HEK293 (cell line): ENCODE data around the gene CYP27B1.
A peak's percentile ranks its signal among the peaks of the same experiment; 100 is the strongest.

Source experiments
- KLF1 ChIP-seq: fragments of 450-650 bp; formaldehyde crosslinking; IDR thresholded peaks from 2 replicates; pipeline ENCODE4 v1.5.1; 2016; ENCODE audit warnings: missing biosample characterization, missing genetic modification characterization
- PRDM1 ChIP-seq: fragments of 450-650 bp; formaldehyde crosslinking; IDR thresholded peaks from 2 replicates; pipeline ENCODE4; 2016; ENCODE audit warnings: missing biosample characterization, missing genetic modification characterization
- SP2 ChIP-seq: fragments of 450-650 bp; formaldehyde crosslinking; IDR thresholded peaks from 2 replicates; pipeline ENCODE4 v1.5.1; 2016; ENCODE audit warnings: missing biosample characterization, missing genetic modification characterization
- YY1 ChIP-seq: fragments of 450-650 bp; formaldehyde crosslinking; IDR thresholded peaks from 2 replicates; pipeline ENCODE4 v1.5.1; 2018; ENCODE audit warnings: missing biosample characterization, missing genetic modification characterization
- ZBTB11 ChIP-seq: fragments of 450-650 bp; formaldehyde crosslinking; conservative IDR thresholded peaks from 2 replicates; pipeline ENCODE4 v1.5.1; 2016; ENCODE audit warnings: low read depth, missing biosample characterization, missing genetic modification characterization
- ZBTB20 ChIP-seq: fragments of 450-650 bp; formaldehyde crosslinking; IDR thresholded peaks from 2 replicates; pipeline ENCODE4 v1.5.1; 2016; ENCODE audit warnings: missing biosample characterization, missing genetic modification characterization
- ZFP3 ChIP-seq: fragments of 450-650 bp; formaldehyde crosslinking; IDR thresholded peaks from 2 replicates; pipeline ENCODE4 v1.5.1; 2016; ENCODE audit warnings: low read depth, missing biosample characterization, missing genetic modification characterization
- ZFP37 ChIP-seq: fragments of 450-650 bp; formaldehyde crosslinking; IDR thresholded peaks from 2 replicates; pipeline ENCODE4 v1.5.1; 2016; ENCODE audit warnings: missing biosample characterization, missing genetic modification characterization
- ZNF121 ChIP-seq: fragments of 450-650 bp; formaldehyde crosslinking; IDR thresholded peaks from 2 replicates; pipeline ENCODE4 v1.5.1; 2016; ENCODE audit warnings: missing biosample characterization, missing genetic modification characterization
- ZNF138 ChIP-seq: fragments of 450-650 bp; formaldehyde crosslinking; IDR thresholded peaks from 2 replicates; pipeline ENCODE4 v1.5.1; 2016; ENCODE audit warnings: missing biosample characterization, missing genetic modification characterization, borderline replicate concordance
- ZNF146 ChIP-seq: fragments of 450-650 bp; formaldehyde crosslinking; IDR thresholded peaks from 2 replicates; pipeline ENCODE4 v1.5.1; 2016; ENCODE audit warnings: missing biosample characterization, missing genetic modification characterization
- ZNF155 ChIP-seq: fragments of 450-650 bp; formaldehyde crosslinking; IDR thresholded peaks from 2 replicates; pipeline ENCODE4 v1.5.1; 2016; ENCODE audit warnings: missing biosample characterization, missing genetic modification characterization
- ZNF157 ChIP-seq: fragments of 450-650 bp; formaldehyde crosslinking; IDR thresholded peaks from 2 replicates; pipeline ENCODE4 v1.5.1; 2016; ENCODE audit warnings: missing biosample characterization, missing genetic modification characterization
- ZNF174 ChIP-seq: fragments of 450-650 bp; formaldehyde crosslinking; IDR thresholded peaks from 2 replicates; pipeline ENCODE4 v1.5.0; 2017; ENCODE audit warnings: missing biosample characterization, mild to moderate bottlenecking, missing genetic modification characterization
- ZNF23 ChIP-seq: fragments of 450-650 bp; formaldehyde crosslinking; IDR thresholded peaks from 2 replicates; pipeline ENCODE4 v1.5.1; 2016; ENCODE audit warnings: missing biosample characterization, missing genetic modification characterization, borderline replicate concordance
- ZNF24 ChIP-seq: fragments of 450-650 bp; formaldehyde crosslinking; IDR thresholded peaks from 2 replicates; pipeline ENCODE4 v1.5.1; 2016; ENCODE audit warnings: missing biosample characterization, missing genetic modification characterization
- ZNF292 ChIP-seq: fragments of 450-650 bp; formaldehyde crosslinking; IDR thresholded peaks from 2 replicates; pipeline ENCODE4 v1.5.1; 2016; ENCODE audit warnings: low read depth, missing biosample characterization, missing genetic modification characterization, borderline replicate concordance
- ZNF302 ChIP-seq: fragments of 450-650 bp; formaldehyde crosslinking; IDR thresholded peaks from 2 replicates; pipeline ENCODE4 v1.5.1; 2016; ENCODE audit warnings: missing biosample characterization, missing genetic modification characterization, low read depth
- ZNF324 ChIP-seq: fragments of 450-650 bp; formaldehyde crosslinking; IDR thresholded peaks from 2 replicates; pipeline ENCODE4 v1.5.1; 2016; ENCODE audit warnings: missing biosample characterization, missing genetic modification characterization
- ZNF416 ChIP-seq: fragments of 450-650 bp; formaldehyde crosslinking; IDR thresholded peaks from 2 replicates; pipeline ENCODE4 v1.5.1; 2016; ENCODE audit warnings: missing biosample characterization, missing genetic modification characterization
- ZNF501 ChIP-seq: fragments of 450-650 bp; formaldehyde crosslinking; IDR thresholded peaks from 2 replicates; pipeline ENCODE4 v1.5.1; 2016; ENCODE audit warnings: missing biosample characterization, missing genetic modification characterization
- ZNF544 ChIP-seq: fragments of 450-650 bp; formaldehyde crosslinking; IDR thresholded peaks from 2 replicates; pipeline ENCODE4 v1.5.0; 2017; ENCODE audit warnings: missing biosample characterization, missing genetic modification characterization
- ZNF549 ChIP-seq: fragments of 450-650 bp; IDR thresholded peaks from 2 replicates; pipeline ENCODE4 v1.5.1; 2018; ENCODE audit warnings: missing biosample characterization, missing genetic modification characterization, mild to moderate bottlenecking, inconsistent platforms, moderate library complexity
- ZNF600 ChIP-seq: fragments of 450-650 bp; formaldehyde crosslinking; IDR thresholded peaks from 2 replicates; pipeline ENCODE4 v1.5.1; 2016; ENCODE audit warnings: missing biosample characterization, missing genetic modification characterization
- ZNF701 ChIP-seq: fragments of 450-650 bp; formaldehyde crosslinking; IDR thresholded peaks from 2 replicates; pipeline ENCODE4 v1.5.1; 2016; ENCODE audit warnings: missing biosample characterization, missing genetic modification characterization
- ZNF76 ChIP-seq: fragments of 450-650 bp; formaldehyde crosslinking; IDR thresholded peaks from 2 replicates; pipeline ENCODE4; 2016; ENCODE audit warnings: low read depth, missing biosample characterization, missing genetic modification characterization, borderline replicate concordance
- ZNF768 ChIP-seq: fragments of 450-650 bp; formaldehyde crosslinking; IDR thresholded peaks from 2 replicates; pipeline ENCODE4 v1.5.1; 2018; ENCODE audit warnings: missing biosample characterization, mild to moderate bottlenecking, missing genetic modification characterization
- ZNF792 ChIP-seq: fragments of 450-650 bp; formaldehyde crosslinking; IDR thresholded peaks from 2 replicates; pipeline ENCODE4 v1.5.1; 2016; ENCODE audit warnings: missing biosample characterization, missing genetic modification characterization
- ZNF837 ChIP-seq: fragments of 450-650 bp; formaldehyde crosslinking; IDR thresholded peaks from 2 replicates; pipeline ENCODE4 v1.5.1; 2016; ENCODE audit warnings: missing biosample characterization, missing genetic modification characterization
- ZXDB ChIP-seq: fragments of 450-650 bp; formaldehyde crosslinking; IDR thresholded peaks from 2 replicates; pipeline ENCODE4 v1.5.1; 2016; ENCODE audit warnings: missing biosample characterization, missing genetic modification characterization
- TF ChIP-seq, protein P1 (sequence below): fragments of 450-650 bp; formaldehyde crosslinking; IDR thresholded peaks from 2 replicates; pipeline ENCODE4 v1.5.1; 2017; ENCODE audit warnings: missing biosample characterization, missing genetic modification characterization

Gene CYP27B1

DNA sequence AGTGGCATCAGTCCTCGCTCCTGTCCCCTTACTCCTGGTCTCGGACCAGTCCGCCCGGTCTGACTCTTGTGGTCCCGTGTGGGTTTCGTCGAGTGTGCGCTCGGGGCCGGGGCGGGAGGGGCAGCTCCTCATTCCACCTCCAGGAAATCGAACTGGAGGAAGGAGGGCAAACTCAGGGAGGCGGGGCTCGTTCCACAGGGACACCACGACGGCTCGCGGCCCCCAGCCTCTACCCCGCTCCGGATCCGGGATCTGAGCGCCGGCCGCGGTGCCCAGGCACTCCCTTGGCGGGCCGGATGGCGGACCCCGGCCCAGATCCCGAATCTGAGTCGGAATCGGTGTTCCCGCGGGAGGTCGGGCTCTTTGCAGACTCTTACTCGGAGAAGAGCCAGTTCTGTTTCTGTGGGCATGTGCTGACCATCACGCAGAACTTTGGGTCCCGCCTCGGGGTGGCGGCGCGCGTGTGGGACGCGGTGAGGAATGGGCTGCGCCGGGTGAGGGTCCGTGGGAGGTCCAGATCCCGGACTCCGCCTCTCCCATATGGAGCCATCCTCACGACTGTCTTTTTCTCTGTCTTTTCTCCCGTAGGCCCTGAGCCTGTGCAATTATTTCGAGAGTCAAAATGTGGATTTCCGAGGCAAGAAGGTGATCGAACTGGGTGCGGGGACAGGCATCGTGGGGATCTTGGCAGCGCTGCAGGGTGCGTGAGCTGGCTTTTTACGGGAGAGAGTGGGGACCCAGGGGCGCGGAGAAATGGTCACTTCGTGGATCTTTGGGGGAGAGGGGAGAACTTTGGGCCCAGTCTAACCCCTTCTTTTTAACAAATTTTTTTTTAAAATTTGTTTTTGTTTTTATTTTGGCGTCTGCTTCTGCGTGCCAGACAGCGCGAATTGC lies 5.8 kb upstream of the CYP27B1 start, which contains the start of gene EEF1AKMT3 (continued):
- no peak for TF ChIP-seq ZNF544 (tag by site-specific recombination)
- no peak for TF ChIP-seq ZNF146 (tag by site-specific recombination)
- no peak for TF ChIP-seq PRDM1 (tag by site-specific recombination)
- no peak for TF ChIP-seq ZNF302
- TF ChIP-seq ZFP37 (tag by site-specific recombination): peak; percentile 33; the same call in 1 of the 2 replicates
- no peak for TF ChIP-seq ZNF155 (tag by site-specific recombination)
- TF ChIP-seq ZNF157 (tag by site-specific recombination): no peak
- TF ChIP-seq YY1 (tag by site-specific recombination): no peak
- no peak for TF ChIP-seq ZNF121
- peak; percentile 47; the same call in 1 of the 2 replicates for TF ChIP-seq ZNF600 (tag by site-specific recombination)
- TF ChIP-seq SP2 (tag by site-specific recombination): peak; percentile 48
- TF ChIP-seq ZNF837 (tag by site-specific recombination): no peak
- TF ChIP-seq ZXDB: no peak
- no peak for TF ChIP-seq ZNF292
- no peak for TF ChIP-seq ZNF138 (tag by site-specific recombination)
- TF ChIP-seq ZNF701 (tag by site-specific recombination): no peak
- TF ChIP-seq ZNF324 (tag by site-specific recombination): no peak
- no peak for TF ChIP-seq ZNF174 (tag by site-specific recombination)
- TF ChIP-seq, protein P1, sequence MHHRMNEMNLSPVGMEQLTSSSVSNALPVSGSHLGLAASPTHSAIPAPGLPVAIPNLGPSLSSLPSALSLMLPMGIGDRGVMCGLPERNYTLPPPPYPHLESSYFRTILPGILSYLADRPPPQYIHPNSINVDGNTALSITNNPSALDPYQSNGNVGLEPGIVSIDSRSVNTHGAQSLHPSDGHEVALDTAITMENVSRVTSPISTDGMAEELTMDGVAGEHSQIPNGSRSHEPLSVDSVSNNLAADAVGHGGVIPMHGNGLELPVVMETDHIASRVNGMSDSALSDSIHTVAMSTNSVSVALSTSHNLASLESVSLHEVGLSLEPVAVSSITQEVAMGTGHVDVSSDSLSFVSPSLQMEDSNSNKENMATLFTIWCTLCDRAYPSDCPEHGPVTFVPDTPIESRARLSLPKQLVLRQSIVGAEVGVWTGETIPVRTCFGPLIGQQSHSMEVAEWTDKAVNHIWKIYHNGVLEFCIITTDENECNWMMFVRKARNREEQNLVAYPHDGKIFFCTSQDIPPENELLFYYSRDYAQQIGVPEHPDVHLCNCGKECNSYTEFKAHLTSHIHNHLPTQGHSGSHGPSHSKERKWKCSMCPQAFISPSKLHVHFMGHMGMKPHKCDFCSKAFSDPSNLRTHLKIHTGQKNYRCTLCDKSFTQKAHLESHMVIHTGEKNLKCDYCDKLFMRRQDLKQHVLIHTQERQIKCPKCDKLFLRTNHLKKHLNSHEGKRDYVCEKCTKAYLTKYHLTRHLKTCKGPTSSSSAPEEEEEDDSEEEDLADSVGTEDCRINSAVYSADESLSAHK: no peak
- no peak for TF ChIP-seq ZBTB20 (tag by site-specific recombination)
- TF ChIP-seq ZBTB11 (tag by site-specific recombination): peak; percentile 40; the same call in 1 of the 2 replicates
- no peak for TF ChIP-seq ZNF549 (tag by site-specific recombination)
- no peak; the same call in 1 of the 2 replicates for TF ChIP-seq ZNF792 (tag by site-specific recombination)
- TF ChIP-seq ZNF501 (tag by site-specific recombination): no peak
- TF ChIP-seq ZNF416 (tag by site-specific recombination): no peak
- TF ChIP-seq ZNF76: no peak
- no peak; the same call in 1 of the 2 replicates for TF ChIP-seq KLF1 (tag by site-specific recombination)
- TF ChIP-seq ZNF768 (tag by site-specific recombination): no peak
- TF ChIP-seq ZFP3 (tag by site-specific recombination): no peak
- no peak for TF ChIP-seq ZNF23 (tag by site-specific recombination)
- no peak for TF ChIP-seq ZNF24
